HFF-Myc (cell line): ENCODE data around the gene FAM234B.

ENCODE experiments used
- DNase-seq: peaks from one replicate; pipeline ENCODE4 v3.0.0-alpha.2; 2011; ENCODE audit warnings: low read depth; ENCODE audit errors: extremely low read depth
- H3K4me3 ChIP-seq: replicated peaks from 2 replicates; pipeline ENCODE4 v1.5.1; 2011; ENCODE audit warnings: low read depth, mild to moderate bottlenecking, control low read depth, low read length
- CTCF ChIP-seq: IDR thresholded peaks from 2 replicates; pipeline ENCODE4 v1.5.1; 2012; ENCODE audit warnings: mild to moderate bottlenecking, low read depth, low read length, control low read depth; ENCODE audit errors: missing control alignments

FAM234B gene

GRCh38 chr12:13067322-13067721, 23.1 kb downstream of the FAM234B start:
- no peak for DNase-seq
- TF ChIP-seq CTCF = no peak
- H3K4me3 ChIP-seq = no peak overlapping the region

GRCh38 chr12:13069380-13069779, 25.2 kb downstream of the FAM234B start:
- no peak overlapping the region for H3K4me3 ChIP-seq
- TF ChIP-seq CTCF = no peak
- DNase-seq = no peak

- no peak overlapping the region for H3K4me3 ChIP-seq
- no peak for TF ChIP-seq CTCF
- DNase-seq = no peak
Measured at GRCh38 chr12:13071305-13072280, 27.4 kb downstream of the FAM234B start.

- no peak overlapping the region for H3K4me3 ChIP-seq
- TF ChIP-seq CTCF = no peak
- no peak for DNase-seq
Measured at GRCh38 chr12:13073173-13073572, 29.0 kb downstream of the FAM234B start.

GRCh38 chr12:13074396-13075117, 30.4 kb downstream of the FAM234B start:
- TF ChIP-seq CTCF = no peak
- no peak overlapping the region for H3K4me3 ChIP-seq
- no peak for DNase-seq

GRCh38 chr12:13075118-13075480, 30.9 kb downstream of the FAM234B start:
- no peak for TF ChIP-seq CTCF
- H3K4me3 ChIP-seq = no peak overlapping the region
- no peak for DNase-seq
